Caki2 (cell line): ENCODE results near the gene LPP. TPM values are rescaled to one million over a fixed set of nuclear protein-coding genes. Genes with fewer than 3 reads are reported as not detected.

Experiments used
- DNase-seq: peaks from one replicate; pipeline ENCODE4 v3.0.0-alpha.2; 2015; ENCODE audit warnings: low read depth
- in situ Hi-C: cut with HindIII; loops from 2 replicates; pipeline ENCODE4 v1.10.0; 2016; ENCODE audit warnings: low sequenced_read_pairs, low pct_unique_long_range_greater_than_20kb, mixed read lengths
- total RNA-seq: library from RNA; depleted of rRNA; stranded (reverse); fragments of >200 nt; shearing (Covaris generic); gene quantifications from 2 replicates; pipeline ENCODE4 v1.2.3, GENCODE V29; 2014; ENCODE audit warnings: low replicate concordance

Gene LPP
- total RNA-seq, 1 experiment from 2014 or later, result 9.2 TPM

GRCh38 chr3:188848947-188849346, 695.0 kb downstream of the LPP start:
- in situ Hi-C loops, result no loop called here
- no peak for DNase-seq

DNA sequence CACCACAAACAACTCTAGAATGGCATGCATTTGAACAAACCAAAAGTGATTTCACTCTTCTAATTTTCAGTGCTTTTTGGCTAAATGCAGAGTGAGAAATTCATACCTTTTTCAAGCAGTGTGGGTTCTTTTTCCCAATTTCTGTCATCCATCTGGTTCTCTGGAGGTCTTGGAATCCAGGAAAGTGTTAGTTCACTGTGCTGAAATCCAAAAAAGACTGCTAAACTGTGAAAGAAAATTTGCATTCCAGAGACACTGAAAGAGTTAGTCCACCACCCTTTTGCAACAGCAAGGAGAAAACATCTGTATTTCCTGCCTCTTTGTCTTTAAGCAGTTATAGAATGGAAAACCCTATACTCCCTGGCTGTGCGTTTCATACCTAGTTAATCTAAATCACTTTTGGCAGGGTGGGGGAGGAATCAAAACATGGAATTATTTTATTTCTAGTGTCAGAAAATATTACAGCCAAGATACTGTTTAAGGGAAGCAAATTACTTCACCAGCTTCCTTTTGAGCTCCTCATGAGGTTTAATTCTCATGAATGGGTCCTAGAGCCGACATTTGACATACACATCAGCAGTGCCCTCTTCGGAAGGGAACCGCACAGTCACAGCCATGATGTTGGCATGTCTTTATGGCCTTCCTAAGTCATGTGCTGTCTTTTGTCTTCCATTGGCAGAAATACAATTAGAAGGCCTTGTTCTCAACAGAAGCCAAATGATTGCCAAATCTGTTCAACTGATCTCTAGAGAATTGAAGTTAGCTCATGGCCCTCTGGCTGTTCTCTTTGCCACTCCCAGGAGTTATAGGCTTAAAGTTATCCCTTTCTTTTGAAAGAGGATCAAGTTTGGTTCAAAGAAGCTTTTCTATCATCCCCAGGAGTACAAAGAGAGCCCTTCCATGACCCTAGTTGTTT, 700.2 kb downstream of the LPP start:
- in situ Hi-C loops, result no loop called here

GRCh38 chr3:188854772-188855149, 700.8 kb downstream of the LPP start:
- DNase-seq, result no peak
- in situ Hi-C loops, result no loop called here

More for the DNA sequence above, 700.2 kb downstream of the LPP start:
- DNase-seq, result no peak

- in situ Hi-C loops, result no loop called here
- DNase-seq, result no peak
These were observed 701.7 kb downstream of the LPP start for GRCh38 chr3:188855675-188856074.

- no peak for DNase-seq
- in situ Hi-C loops, result no loop called here
These were observed 706.2 kb downstream of the LPP start for GRCh38 chr3:188860147-188860546.

DNA sequence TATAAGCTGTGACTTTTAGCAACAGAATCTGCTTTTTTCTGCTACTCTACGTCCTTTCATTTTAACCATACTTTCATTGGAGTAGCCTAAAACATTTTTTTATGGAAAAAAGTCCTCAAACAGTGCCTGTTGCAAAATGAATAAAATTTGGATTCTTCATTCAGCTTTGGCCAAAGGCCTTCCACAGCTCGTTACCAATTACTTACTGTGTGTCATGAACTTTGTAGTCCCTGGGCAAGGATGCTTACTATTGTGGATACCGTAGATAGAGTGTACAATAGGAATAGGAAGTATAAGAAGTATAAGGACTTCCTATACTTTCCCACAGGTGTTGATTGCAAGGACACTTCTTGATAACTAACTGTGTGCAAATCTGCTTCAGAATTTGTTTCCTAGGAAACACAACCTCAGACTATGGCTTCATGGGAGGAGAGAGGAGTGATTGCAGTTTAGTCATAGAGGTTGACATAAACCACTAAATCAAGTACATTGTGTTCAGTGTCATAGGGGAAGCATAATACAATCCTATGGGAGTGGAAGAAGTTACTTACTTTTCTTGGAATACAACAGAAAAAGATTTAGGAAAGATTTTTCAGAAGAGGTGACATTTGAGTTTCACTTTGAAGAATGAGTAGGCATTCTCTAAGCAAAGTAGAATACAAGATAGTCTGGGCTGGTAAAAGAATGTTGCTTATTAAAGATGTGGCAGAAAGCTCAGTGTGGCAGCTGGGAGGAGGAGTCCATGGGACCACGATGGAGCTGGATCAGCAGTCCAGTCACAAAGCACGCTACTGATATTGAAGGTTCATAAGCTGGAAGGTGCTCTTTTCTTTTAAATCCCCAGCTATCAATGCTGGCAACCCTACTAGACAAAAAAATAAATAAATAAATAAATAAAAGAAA, 708.1 kb downstream of the LPP start:
- in situ Hi-C loops, result no loop called here
- no peak for DNase-seq

DNA sequence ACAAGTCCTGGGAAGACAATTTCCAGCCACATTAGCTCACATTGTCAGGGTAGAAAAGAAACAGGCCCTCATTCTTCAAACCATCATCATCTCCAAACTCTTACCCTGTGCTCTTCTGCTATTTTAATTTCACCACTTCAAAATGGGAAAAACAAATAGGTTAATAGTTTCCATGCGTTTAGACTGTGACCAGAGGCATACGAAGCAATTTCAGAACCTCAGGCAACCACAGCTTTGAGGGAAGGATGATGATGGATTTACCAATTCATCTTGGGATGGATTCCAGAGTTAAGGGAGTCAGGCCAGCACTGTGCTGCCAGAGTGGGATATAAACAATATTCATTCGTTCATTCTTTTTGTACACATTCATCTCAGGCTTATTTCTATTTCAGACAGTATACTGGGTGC, 710.0 kb downstream of the LPP start:
- DNase-seq, result no peak
- in situ Hi-C loops, result no loop called here

GRCh38 chr3:188867691-188868265, 713.8 kb downstream of the LPP start:
- no peak for DNase-seq

DNA sequence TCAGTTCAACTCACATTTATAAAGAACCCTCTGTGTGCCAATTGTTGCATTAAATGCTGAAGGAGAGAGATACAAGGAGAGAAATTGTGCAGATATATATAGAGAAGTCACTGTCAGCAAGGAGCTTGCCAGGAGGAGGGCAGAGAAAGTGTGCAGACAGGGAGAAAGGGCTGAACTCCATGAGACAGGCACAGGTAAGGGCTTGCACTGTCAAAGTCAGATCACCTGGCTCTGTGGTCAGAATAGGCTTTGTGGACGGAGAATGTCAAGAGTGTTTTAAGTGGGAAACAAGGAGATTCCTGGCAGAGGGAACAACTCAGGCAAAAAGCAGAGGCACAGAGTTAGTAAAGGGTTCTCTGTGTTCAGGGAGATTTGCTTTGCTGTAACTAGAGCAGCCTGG, 714.8 kb downstream of the LPP start:
- in situ Hi-C loops, result no loop called here
- no peak for DNase-seq

More at GRCh38 chr3:188867691-188868265, 713.8 kb downstream of the LPP start:
- in situ Hi-C loops, result no loop called here

GRCh38 chr3:188869628-188870027, 715.7 kb downstream of the LPP start:
- in situ Hi-C loops, result no loop called here
- DNase-seq, result no peak

- DNase-seq, result no peak
- in situ Hi-C loops, result no loop called here
These were observed 716.5 kb downstream of the LPP start for GRCh38 chr3:188870431-188870830.

GRCh38 chr3:188874576-188874975, 720.6 kb downstream of the LPP start:
- in situ Hi-C loops, result no loop called here
- no peak for DNase-seq

GRCh38 chr3:188875413-188875812, 721.5 kb downstream of the LPP start:
- in situ Hi-C loops, result no loop called here
- no peak for DNase-seq

- in situ Hi-C loops, result no loop called here
- no peak for DNase-seq
These were observed 722.4 kb downstream of the LPP start for GRCh38 chr3:188876370-188876769.

DNA sequence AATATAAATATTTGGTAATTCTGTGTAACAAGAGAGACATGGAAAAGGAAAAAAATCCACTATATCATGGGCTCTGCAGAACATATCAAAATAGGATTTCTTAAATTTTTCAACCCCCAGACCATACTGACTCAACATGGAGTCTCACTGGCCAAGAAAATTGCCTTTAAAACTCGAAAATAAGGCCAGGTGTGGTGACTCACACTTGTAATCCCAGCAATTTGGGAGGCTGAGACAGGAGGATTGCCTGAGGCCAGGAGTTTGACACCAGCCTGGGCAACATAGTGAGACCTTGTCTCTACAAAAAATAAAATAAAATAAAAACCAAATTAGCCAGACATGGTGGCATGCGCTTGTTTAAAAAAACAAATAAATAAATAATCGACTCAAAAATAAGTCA, 723.4 kb downstream of the LPP start:
- DNase-seq, result no peak
- in situ Hi-C loops, result no loop called here

- in situ Hi-C loops, result no loop called here
- DNase-seq, result no peak
These were observed 724.1 kb downstream of the LPP start for GRCh38 chr3:188878076-188878475.

DNA sequence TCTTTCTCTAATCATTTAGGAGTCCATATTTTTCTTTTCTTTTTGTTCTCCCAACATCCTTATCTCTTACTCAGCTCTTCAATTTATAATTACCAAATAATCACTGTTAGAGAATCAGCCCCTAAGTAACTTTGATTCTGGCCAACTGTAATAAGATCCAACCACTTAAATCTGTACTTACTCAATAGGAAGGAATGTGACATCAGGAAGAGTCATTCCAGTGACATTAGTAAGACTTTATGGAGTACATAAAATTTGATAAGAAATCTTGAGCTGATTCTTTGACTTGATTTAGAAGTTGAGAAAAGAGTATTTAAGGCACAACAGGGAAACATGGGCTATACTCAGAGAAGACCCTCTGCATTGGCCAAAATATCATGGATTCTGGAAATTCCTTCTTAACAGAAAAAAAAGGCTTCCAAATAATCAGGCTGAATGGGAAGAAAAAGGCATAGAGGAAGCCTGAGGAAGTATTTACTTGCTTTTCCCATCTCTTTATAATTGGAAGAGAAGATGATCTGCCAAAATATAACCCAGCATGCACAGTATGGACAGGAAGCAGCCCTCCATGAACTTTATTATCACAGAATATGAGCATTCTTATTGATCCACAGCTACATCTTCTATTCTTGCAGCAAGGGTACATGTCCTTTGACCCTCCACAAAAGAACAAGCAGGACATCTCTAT, 728.1 kb downstream of the LPP start:
- in situ Hi-C loops, result no loop called here
- peak; percentile 56 for DNase-seq

GRCh38 chr3:188884299-188885043, 730.5 kb downstream of the LPP start:
- DNase-seq, result no peak
- in situ Hi-C loops, result no loop called here
